GM19238 (cell line): ENCODE data around the gene PIKFYVE.
"Not testable (repeated sequence)": the region's sequence is repeated elsewhere in the genome, so short reads cannot be mapped to it uniquely, and the experiment has no call there.

Experiments used
- DNase-seq: peaks from one replicate; pipeline ENCODE4 v3.0.0; 2011; ENCODE audit warnings: low spot score; ENCODE audit not compliant: insufficient read length

Gene PIKFYVE

DNA sequence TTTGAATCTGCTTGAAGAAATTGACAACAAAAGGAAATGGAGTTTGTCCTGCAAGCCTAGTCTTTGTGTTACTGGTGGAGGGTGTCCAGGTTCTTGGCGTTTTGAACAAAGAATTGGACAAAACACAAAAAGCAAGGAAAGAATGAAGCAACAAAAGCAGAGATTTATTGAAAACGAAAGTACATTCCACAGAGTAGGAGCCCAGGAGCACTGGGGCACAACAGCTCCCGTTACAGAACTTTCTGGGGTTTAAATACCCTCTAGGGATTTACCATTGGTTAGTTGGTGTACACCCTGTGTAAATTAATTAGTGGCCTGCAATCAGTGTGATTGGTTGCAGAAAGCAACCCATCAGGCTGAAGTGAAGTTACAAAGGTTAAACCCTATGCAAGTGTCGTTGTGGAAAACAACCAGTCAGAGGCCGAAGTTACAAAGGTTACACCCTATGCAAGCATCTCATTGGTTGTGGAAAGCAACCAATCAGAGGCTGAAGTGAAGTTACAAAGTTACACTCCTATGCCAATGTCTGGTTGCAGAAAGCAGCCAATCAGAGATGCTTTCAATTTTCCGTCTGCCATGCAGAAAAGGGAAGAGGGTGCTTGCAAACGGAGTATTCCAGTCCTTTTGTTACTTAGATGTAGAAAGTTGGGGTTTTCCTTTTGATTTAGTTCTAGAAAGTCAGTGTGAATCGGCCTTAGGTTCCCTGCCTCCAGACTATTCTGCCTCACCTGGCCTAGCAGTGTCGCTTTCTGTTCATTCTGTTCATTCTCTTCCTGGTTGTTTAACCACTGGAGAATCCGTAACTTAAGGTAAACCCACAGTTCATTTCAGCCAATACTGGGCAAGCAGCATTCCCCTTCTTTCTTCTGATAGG lies 92.9 kb downstream of the PIKFYVE start:
- no peak for DNase-seq

DNA sequence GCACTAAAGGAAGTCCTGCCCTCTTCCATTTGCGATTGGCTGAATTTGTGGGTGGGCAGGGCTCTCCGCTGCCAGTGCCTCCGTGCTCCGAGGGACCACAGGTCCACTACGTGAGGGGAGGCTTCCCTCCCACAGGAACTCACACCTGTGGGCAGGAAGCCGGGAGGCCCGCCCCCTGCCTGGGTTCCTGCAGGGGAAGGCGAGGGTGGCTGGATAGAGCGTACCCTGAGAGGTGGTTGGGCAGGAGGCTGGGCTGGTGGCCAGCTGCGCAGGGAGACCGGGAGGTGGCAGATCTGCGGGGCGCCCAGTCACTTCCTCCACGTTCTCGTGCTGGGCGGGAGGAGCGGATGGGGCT lies 93.6 kb downstream of the PIKFYVE start:
- no peak for DNase-seq

DNA sequence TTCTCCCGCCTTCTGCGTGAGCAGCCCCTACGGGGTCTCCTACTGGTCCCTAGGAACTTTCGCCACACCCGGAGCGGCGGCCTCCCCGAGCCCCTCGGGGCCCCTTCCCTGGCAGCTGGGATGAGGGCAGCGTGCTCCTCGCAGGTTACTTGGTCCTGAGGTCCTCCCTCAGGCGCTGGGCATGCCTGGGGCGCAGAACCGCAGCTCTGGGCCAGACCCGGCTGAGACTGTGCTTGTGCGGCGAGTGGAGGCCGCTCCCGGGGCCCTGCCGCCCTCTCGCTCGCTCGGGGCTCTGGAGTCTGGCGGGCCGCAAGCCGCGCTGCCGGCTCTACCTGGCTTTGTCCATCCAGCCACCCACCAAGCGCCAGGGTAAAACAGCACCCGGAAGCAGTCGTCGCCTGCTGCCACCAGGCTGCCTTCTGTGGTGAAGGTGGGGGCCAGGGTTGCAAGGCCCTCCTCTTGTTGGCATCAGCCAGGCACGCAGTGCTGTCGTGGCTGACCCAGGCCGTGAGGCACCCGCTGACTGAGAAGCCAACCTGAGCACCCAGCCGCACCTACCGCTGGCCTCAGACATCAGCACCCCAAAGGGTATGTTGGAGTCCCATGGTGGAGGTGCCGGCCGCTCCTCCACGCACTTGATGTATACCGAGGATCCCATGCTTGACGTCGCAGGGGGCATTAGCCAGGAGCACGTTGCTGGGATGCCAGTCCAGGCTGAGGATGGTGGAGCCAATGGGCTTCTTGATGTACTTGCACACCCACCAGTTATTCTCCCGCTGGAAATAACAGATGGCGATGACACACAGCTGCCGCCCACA lies 94.4 kb downstream of the PIKFYVE start:
- DNase-seq = no peak

DNA sequence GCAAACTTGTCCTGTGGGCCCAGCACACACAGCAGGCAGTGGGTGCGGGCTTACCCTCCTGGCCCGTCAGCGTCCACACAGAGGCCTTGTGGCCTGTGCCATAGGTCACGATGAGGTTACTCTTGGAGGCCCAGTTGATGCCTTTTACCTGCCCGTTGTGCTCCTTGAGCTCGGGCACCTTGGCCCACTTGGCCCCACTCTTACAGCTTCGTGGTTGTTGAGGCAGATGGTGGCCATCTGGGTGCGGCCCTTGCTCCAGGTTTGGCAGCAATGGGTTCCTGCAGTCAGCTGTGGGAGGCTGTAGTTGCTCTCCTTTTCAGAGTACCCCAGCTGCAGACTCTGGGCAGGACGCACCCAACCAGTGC lies 95.0 kb downstream of the PIKFYVE start:
- DNase-seq = no peak

DNA sequence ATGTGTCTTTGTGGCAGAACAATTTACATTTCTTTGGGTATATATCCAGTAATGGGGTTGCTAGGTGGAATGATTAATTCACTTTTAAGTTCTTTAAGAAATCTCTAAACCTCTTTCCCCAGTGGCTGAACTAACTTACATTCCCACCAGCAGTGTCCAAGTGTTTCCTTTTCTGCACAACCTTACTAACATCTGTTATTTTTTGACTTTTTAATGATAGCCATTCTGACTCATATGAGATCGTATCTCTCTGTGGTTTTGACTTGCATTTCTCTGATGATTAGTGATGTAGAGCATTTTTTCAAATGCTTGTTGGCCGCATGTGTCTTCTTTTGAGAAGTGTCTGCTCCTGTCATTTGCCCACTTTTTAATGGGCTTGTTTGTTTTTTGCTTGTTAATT lies 97.4 kb downstream of the PIKFYVE start:
- DNase-seq = no peak

DNA sequence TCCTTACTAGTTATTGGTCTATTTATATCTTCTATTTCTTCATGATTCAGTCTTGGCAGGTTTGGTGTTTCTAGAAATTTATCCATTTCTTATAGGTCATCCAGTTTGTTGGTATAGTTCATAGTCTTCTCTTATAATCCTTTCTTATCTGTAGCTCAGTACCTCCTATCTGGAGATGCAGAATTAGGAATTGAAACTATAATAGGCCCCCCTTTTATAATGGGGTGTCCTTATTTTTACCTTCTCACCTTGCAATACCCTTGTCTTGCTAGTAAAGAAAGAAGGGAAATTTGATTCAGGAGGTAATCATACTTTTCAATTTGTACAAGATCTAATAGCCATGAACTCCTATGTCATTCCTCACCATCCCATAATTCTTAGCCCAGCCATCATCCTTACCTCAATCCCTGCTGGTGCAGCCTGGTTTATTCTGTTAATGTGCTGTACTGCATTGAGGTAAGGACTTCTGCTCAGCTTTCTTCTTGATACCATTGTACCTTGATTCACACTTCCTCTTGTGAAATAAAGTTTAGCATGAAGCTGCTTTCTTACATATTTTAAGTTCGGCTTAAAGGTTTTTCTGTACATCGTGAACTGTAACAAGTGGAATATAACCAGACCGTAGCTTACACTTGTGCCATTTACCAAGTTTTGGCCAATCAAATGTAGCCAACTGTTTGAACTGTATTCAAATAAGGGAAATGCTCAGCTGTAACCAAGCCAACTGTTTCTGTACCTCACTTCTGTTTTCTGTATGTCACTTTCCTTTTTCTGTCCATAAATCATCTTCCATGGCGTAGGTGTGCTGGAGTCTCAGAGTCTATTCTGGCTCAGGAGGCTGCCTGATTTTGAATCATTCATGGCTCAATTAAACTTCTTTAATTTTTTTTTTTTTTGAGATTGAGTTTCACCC lies 100.4 kb downstream of the PIKFYVE start:
- no peak for DNase-seq

DNA sequence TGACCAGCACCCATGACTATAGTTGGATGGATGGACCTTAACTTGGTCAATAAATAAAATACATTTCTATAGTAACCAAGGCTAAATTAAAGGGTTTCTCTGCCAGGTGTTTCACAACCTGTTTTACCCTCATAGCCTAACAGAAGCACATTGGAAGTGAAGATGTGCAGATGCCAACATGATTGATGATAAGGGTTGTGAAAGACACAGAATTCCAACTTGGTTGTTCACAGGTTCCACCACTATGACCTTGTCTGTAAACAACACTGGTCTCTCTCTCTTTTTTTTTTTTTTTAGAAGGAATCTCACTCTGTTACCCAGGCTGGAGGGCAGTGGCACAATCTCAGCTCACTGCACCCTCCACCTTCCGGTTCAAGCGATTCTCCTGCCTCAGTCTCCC lies 103.0 kb downstream of the PIKFYVE start:
- no peak for DNase-seq

DNA sequence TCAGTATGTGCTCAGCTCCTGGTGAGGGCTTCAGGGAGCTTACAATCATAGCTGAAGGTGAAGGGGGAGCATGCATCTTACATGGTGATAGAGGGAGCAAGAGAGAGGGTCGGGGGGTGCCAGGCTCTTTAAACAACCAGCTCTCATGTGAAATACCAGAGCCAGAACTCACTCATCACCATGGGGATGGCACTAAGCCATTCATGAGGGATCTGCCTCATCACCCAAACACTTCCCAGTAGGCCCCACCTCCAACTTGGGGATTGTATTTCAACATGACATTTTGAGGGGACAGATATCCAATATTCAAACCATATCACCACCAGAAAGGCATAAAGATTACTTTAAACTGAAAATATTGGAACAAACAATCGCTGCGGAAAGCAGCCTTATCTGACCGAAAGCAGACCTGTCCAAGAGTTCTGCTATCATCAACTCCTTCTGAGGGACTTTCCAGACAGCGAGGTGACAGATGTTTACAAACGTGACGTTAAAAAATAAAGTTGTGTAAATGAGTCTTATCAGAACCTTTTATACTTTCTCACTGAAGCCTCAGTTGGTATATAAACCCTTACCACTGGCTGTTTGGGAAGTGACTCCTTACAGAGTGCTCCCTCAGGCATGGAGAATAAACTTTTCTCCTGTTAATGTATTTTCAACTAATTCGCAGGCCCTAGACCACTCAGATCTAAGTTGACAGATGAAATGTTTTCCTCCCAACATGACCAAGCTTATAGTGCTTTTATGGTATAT lies 105.0 kb downstream of the PIKFYVE start:
- no peak for DNase-seq

DNA sequence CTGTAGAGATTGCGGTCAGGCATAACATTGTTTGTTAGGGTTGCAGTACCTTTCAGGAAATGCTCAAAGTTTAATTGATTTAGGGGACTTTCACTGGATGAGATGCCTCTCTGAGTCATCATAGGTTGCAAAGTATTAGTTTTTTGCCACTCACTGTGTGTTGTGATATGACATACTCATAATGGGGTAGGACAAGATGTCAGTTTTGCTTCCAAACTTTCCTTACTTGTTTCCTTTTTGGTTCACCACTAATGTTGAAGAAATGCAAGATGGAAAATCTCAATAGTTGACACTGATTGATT lies 105.5 kb downstream of the PIKFYVE start:
- DNase-seq = no peak

DNA sequence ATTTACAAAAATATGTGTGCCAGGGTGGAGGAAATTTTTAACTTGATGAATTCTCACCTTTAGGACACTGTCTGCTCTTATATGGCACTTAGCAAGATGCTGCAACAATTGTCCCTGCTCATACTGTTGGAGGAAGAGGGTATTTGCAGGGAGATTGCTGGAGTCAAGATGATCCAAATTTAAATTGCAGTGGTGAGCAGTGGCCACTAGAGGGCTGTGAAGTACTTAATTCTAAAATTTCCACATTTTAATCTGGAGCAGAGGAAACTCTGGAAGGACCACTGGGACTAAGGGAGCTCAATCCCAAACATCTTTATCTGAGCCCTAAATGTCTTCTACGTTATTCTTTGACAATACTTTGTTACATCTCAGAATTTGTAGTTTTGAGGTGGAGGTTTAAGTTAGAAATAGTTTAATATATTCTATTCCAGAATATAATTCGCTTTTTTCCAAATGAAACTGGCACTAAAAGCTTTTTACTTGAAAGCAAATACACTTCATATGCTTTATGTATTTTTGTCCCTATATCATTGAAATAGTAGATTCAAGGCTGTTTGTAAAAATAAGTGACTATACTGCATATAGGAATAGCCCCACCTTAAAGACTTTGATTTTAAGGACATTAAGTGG lies 107.5 kb downstream of the PIKFYVE start:
- DNase-seq = peak; percentile 29

DNA sequence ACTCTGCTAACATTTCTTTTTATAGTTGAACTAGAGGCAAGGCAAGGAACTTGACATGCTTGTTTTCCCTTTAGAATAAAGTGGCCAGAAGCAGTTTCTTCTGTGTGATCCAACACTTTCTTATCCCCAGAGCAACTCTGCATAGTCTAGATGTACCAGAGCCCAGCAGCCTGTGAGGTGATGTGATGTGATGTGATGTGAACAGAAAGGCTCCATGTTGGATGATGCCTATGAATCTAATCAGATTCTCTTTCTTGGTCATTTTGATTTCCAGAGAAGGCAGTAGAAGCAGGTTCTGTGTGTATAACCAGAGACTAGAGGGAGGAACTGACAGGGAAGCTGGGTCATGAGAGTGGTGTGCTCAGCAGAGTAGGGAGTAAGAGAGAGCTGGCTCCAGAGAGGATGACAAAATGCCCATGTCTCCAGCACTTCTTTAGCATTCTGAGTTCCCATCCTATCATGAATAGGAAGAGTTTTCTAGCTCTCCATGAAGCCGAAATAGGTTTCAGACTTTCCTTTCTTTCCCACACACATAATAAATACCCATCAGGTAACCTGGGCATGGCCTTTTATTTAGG lies 109.5 kb downstream of the PIKFYVE start:
- DNase-seq = no peak

DNA sequence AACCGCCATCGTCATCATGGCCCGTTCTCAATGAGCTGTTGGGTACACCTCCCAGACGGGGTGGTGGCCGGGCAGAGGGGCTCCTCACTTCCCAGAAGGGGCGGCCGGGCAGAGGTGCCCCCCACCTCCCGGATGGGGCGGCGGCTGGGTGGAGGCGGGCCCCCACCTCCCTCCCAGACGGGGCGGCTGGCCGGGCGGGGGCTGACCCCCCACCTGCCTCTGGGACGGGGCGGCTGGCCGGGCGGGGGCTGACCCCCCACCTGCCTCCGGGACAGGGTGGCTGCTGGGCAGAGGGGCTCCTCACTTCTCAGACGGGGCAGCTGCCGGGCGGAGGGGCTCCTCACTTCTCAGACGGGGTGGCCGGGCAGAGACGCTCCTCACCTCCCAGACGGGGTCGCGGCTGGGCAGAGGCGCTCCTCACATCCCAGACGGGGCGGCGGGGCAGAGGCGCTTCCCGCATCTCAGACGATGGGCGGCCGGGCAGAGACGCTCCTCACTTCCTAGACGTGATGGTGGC lies 111.3 kb downstream of the PIKFYVE start:
- DNase-seq = not testable (repeated sequence)

DNA sequence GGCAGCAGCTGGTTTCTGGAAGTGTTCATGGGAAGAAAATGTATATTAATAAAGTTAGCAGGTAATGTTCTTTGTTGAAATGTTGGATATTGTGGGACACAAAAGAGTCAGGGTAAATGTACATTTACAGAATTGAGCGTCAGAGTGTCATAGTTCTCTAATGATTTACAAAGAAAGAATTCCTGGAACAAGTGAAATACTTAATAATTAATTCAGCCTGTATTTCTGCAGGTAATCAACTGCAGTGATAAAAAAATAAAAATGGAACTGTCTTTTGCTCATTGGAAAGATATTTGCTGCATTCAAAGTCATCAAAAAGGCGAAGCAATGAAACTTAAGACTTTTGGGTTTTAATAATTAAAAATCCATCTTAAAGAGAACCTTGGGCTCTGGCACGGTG lies 113.1 kb downstream of the PIKFYVE start:
- no peak for DNase-seq

DNA sequence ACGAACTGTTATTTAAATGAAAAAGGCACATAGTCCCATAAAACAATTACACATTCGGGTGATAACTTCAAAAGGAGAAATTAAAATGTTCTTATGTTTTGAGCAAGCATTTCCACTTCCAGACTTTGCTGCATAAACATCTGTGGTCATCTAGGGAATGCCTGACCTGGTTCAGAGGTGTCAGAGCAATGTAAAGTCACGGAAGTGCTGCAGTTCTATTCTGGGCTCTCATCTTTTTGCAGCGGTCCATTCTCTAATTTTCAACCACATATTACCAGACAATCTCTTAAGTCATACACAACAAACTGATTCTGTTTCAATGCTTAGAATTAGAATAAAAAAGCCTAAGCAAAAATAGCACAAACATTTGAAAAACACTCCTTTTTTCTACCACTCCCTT lies 118.6 kb downstream of the PIKFYVE start:
- DNase-seq = no peak

DNA sequence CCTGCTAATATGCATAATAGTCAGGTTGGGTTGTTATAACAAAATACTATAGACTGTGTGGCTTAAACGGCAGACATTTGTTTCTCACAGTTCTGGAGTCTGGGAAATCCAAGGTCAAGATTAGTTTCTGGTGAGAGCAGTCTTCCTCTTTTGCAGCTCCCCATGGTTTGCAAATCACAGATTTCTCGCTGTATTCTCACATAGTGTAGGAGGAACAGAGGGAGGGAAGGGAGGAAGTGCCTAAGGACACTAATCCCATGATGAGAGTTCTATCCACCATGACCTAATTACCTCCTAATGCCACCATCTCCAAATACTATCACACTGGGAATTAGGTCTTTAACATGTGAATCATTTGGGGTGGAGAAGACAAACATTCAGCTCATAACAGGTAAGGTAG lies 120.5 kb downstream of the PIKFYVE start:
- no peak for DNase-seq

DNA sequence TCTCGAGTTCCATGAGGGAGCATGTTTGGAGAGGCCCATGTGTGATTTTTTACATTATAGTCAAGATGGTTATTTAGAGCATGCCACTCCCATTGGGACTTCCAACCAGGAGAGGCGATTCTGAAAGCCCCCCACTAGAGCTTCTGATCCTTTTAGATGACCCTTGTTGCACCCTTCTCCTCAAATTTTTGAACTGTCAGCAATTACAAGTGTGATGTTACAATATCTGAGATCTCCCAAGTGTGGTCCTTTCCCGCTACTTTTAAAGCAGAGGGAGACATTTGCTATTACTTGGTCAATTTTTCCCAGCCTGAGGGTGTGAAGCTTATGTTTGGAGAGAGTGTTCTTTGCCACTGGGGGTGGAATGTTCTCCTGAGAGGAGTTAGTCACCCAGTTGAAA lies 123.9 kb downstream of the PIKFYVE start:
- no peak for DNase-seq

DNA sequence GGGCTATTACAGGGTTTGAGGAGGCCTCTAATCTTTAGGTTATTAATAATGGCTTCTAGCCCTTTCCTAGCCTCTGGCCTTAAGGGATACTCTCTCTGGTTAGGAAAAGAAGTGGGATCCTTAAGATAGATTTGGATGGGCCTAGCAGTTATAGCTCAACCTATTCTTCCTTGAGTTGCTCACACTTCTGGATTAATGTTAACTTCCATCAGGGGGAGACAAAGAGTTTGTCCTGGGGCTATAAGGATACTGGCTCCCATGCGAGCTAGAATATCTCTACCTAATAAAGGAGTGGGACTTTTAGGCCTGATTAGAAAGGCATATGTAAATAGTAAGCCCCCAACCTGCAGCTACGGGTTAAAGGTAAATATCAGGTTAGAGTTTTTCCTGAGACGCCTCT lies 126.2 kb downstream of the PIKFYVE start:
- no peak for DNase-seq

DNA sequence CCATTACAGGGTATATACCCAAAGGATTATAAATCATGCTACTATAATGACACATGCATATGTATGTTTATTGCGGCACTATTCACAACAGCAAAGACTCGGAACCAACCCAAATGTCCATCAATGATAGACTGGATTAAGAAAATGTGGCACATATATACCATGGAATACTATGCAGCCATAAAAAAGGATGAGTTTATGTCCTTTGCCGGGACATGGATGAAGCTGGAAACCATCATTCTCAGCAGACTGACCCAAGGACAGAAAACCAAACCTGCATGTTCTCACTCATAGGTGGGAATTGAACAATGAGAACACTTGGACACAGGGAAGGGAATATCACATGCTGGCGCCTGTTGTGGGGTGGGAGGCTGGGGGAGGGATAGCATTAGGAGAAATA lies 130.7 kb downstream of the PIKFYVE start:
- not testable (repeated sequence) for DNase-seq

DNA sequence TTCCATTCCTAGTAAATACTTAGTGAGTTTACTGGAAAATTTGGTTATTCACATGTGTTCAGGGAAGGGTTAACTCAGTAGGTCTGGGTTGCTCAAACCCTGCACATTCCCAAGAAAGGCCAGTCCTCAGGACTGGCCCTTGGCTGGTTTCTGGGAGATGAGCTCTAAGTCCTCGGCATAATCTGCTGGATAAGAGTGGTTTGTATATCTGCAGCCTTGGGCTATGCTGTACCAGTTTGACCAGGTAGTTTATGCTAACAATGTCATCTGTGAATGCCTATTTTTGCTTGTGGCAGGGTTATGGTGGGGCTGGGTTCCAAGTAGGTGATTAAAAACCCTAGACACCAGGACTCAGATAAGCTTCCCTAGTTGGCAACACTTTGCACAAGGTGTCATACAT lies 133.1 kb downstream of the PIKFYVE start:
- no peak for DNase-seq
